WI38 (cell line): Measurements from ENCODE around the gene ZNF579.

ENCODE experiments used
- H3K4me3 ChIP-seq: 2 replicates; pipeline ENCODE4 v1.5.1; 2011; ENCODE audit warnings: low read depth, mild to moderate bottlenecking, control low read depth, low read length
- CTCF ChIP-seq: IDR thresholded peaks from 2 replicates; pipeline ENCODE4 v1.5.1; 2012; ENCODE audit warnings: low read depth, mild to moderate bottlenecking, control low read depth, low read length

Gene ZNF579

GRCh38 chr19:55580628-55581144 is at the start of gene ZNF579:
ZNF579 (minus strand) TSS chr19:55580848; CDS start chr19:55579639, 1,209 bp downstream.
- H3K4me3 ChIP-seq, result peak within 1 kb of the TSS; percentile 82
- no peak for TF ChIP-seq CTCF

GRCh38 chr19:55626350-55626749 is 45.7 kb upstream of the ZNF579 start:
- H3K4me3 ChIP-seq, result no peak overlapping the region
- TF ChIP-seq CTCF, result no peak

- peak overlapping the region; percentile 62 for H3K4me3 ChIP-seq
- TF ChIP-seq CTCF, result no peak
Measured at GRCh38 chr19:55625004-55625326, 44.3 kb upstream of the ZNF579 start.

GRCh38 chr19:55624109-55625003 is 43.7 kb upstream of the ZNF579 start, which contains the start of gene ZNF784:
ZNF784 (minus strand) TSS chr19:55624566; CDS start chr19:55624561, 5 bp downstream.
- TF ChIP-seq CTCF, result no peak
- H3K4me3 ChIP-seq, result peak within 1 kb of the TSS; percentile 62

GRCh38 chr19:55623561-55623960 is 42.9 kb upstream of the ZNF579 start:
- H3K4me3 ChIP-seq, result no peak overlapping the region; the same call in 1 of the 2 replicates
- no peak for TF ChIP-seq CTCF

- TF ChIP-seq CTCF, result no peak
- no peak overlapping the region for H3K4me3 ChIP-seq
Measured at GRCh38 chr19:55623130-55623529, 42.5 kb upstream of the ZNF579 start.

GRCh38 chr19:55622242-55622969 is 41.8 kb upstream of the ZNF579 start:
- no peak for TF ChIP-seq CTCF
- H3K4me3 ChIP-seq, result no peak overlapping the region
